K562 (cell line): ENCODE data around the gene CSRNP2. TPM values are rescaled to one million over a fixed set of nuclear protein-coding genes. Genes with fewer than 3 reads are reported as not detected.

Source experiments
- ATAC-seq: fragments of 200-7000 bp; cut with Tn5 transposase; 3 replicates; pipeline ENCODE4 v1.9.1; 2020; ENCODE audit warnings: moderate library complexity
- BruUV-seq: library from RNA; stranded (reverse); fragments of 400-500 nt; replicated peaks from 2 replicates; lab custom pipeline; 2021; lab: Mats Ljungman, UMichigan
- CTCF ChIA-PET: fragments of 300-600 bp; formaldehyde crosslinking; extraction: SDS; loops from one replicate; lab custom pipeline; 2021; ENCODE audit warnings: low intra/inter-chr PET ratio; lab: Yijun Ruan, JAX
- POLR2A ChIA-PET: fragments of 300-600, 350-650 bp; sonication (Branson Sonifier 250); formaldehyde crosslinking; extraction: SDS; loops from one replicate; lab custom pipeline; 2021; ENCODE audit warnings: antibody characterized with exemption, inconsistent platforms; lab: Yijun Ruan, JAX
- DNase-seq, 4 experiments: peaks; one replicate each; pipeline versions ENCODE4 v3.0.0 to v3.0.0-alpha.2; 2011 to 2018; ENCODE audit warnings: low spot score in 3 of 4, mixed read lengths in 3 of 4; ENCODE audit errors: extremely low read depth in 1 of 4
- FAIRE-seq: peaks from 2 replicates; lab custom pipeline; 2011; peaks lifted over from hg19 to GRCh38; lab: Jason Lieb, UNC
- H2AFZ ChIP-seq: 2 replicates; pipeline ENCODE4 v1.6.0; 2011; ENCODE audit warnings: low read depth, low read length, control low read depth, inconsistent platforms
- H3K27ac ChIP-seq: fragments of 200-600 bp; 3 replicates; pipeline ENCODE4 v1.8.0; 2011; ENCODE audit warnings: low read depth, mild to moderate bottlenecking, control low read depth, inconsistent platforms, low read length, moderate library complexity, mixed read lengths; ENCODE audit errors: extremely low read depth
- H3K27me3 ChIP-seq, 2 experiments: fragments of 300-600 bp in 1 of 2; 2 replicates in 1 of 2; 3 replicates in 1 of 2; pipeline versions ENCODE4 v1.6.0 to v1.8.0; 2011; ENCODE audit warnings: inconsistent platforms in 2 of 2, low read length in 2 of 2, mild to moderate bottlenecking in 1 of 2, mixed read lengths in 1 of 2, moderate library complexity in 1 of 2; ENCODE audit not compliant: control insufficient read depth in 2 of 2, insufficient read depth in 2 of 2
- H3K36me3 ChIP-seq: fragments of 300-600 bp; 3 replicates; pipeline ENCODE4 v1.8.0; 2011; ENCODE audit warnings: mild to moderate bottlenecking, low read length, inconsistent platforms; ENCODE audit not compliant: control insufficient read depth, insufficient read depth
- H3K4me1 ChIP-seq, 2 experiments: fragments of 200-600 bp in 1 of 2; replicated peaks in 1 of 2; 2 replicates in 1 of 2; 3 replicates in 1 of 2; pipeline versions ENCODE4 v1.5.1 to v1.8.0; 2011; ENCODE audit warnings: inconsistent platforms in 2 of 2, low read length in 2 of 2, mild to moderate bottlenecking in 1 of 2, mixed read lengths in 1 of 2, moderate library complexity in 1 of 2; ENCODE audit not compliant: control insufficient read depth in 2 of 2, insufficient read depth in 2 of 2
- H3K4me2 ChIP-seq: 2 replicates; pipeline ENCODE4 v1.6.1; 2011; ENCODE audit warnings: low read length, control low read depth, inconsistent platforms, mixed read lengths; ENCODE audit not compliant: insufficient read depth
- H3K4me3 ChIP-seq: fragments of 200-600 bp; sonication (generic), shearing (Covaris generic); 2 replicates; pipeline ENCODE4 v1.5.1; 2016; ENCODE audit warnings: control low read depth, inconsistent platforms
- H3K79me2 ChIP-seq: fragments of 200-600 bp; 3 replicates; pipeline ENCODE4 v1.8.0; 2011; ENCODE audit warnings: low read length, inconsistent platforms; ENCODE audit not compliant: control insufficient read depth, insufficient read depth
- H3K9ac ChIP-seq, 2 experiments: 2 replicates each; pipeline versions ENCODE4 v1.6.0 to v1.6.1; 2011; ENCODE audit warnings: low read depth in 2 of 2, low read length in 2 of 2, control low read depth in 1 of 2, inconsistent platforms in 1 of 2, mild to moderate bottlenecking in 1 of 2, mixed read lengths in 1 of 2; ENCODE audit not compliant: insufficient read depth in 1 of 2
- H3K9me1 ChIP-seq: one replicate; pipeline ENCODE4 v1.6.0; 2011; ENCODE audit warnings: inconsistent platforms, mild to moderate bottlenecking, low read length, moderate library complexity; ENCODE audit not compliant: control insufficient read depth, insufficient read depth
- H3K9me3 ChIP-seq: replicated peaks from 2 replicates; pipeline ENCODE4 v1.5.1; 2011; ENCODE audit warnings: low read depth, low read length, inconsistent platforms; ENCODE audit not compliant: control insufficient read depth, insufficient read depth
- H4K20me1 ChIP-seq: replicated peaks from 2 replicates; pipeline ENCODE4 v1.6.1; 2011; ENCODE audit warnings: low read length, inconsistent platforms, mixed read lengths; ENCODE audit not compliant: control insufficient read depth, insufficient read depth
- ARNT ChIP-seq, 2 experiments: fragments of 450-650 bp; IDR thresholded peaks; 2 replicates each; pipeline ENCODE4 v1.6.1; 2016; ENCODE audit warnings: mild to moderate bottlenecking in 1 of 2
- ASH1L ChIP-seq: fragments of 450-650 bp; IDR thresholded peaks from 2 replicates; pipeline ENCODE4 v1.6.1; 2018; ENCODE audit warnings: borderline replicate concordance, mild to moderate bottlenecking, low read depth; ENCODE audit not compliant: partially characterized antibody
- CC2D1A ChIP-seq: fragments of 450-650 bp; IDR thresholded peaks from 2 replicates; pipeline ENCODE4 v1.6.1; 2017; ENCODE audit warnings: mild to moderate bottlenecking
- CHD2 ChIP-seq: IDR thresholded peaks from 2 replicates; pipeline ENCODE4 v1.6.1; 2011; ENCODE audit warnings: low read depth, low read length
- CTCF ChIP-seq, 3 experiments: IDR thresholded peaks in 2 of 3; conservative IDR thresholded peaks in 1 of 3; 2 replicates each; pipeline ENCODE4 v1.5.1; 2011 to 2012; ENCODE audit warnings: low read length in 3 of 3, mild to moderate bottlenecking in 3 of 3, control low read depth in 2 of 3, improper control_type of control experiment in 1 of 3, inconsistent platforms in 1 of 3, low read depth in 1 of 3, mixed read lengths in 1 of 3, moderate library complexity in 1 of 3; ENCODE audit not compliant: insufficient read depth in 2 of 3
- GATAD2A ChIP-seq: fragments of 450-650 bp; IDR thresholded peaks from 2 replicates; pipeline ENCODE4 v1.6.1; 2017
- MBD2 ChIP-seq: sonication (generic); IDR thresholded peaks from 2 replicates; pipeline ENCODE4 v1.6.1; 2016; ENCODE audit warnings: low read depth, borderline replicate concordance
- PHF21A ChIP-seq: fragments of 450-650 bp; IDR thresholded peaks from 2 replicates; pipeline ENCODE4 v1.6.1; 2017; ENCODE audit warnings: low read depth, borderline replicate concordance
- RBM25 ChIP-seq: fragments of 200-400 bp; formaldehyde crosslinking; IDR thresholded peaks from 2 replicates; pipeline ENCODE4 v1.6.1; 2018; ENCODE audit warnings: low read length, low read depth, moderate library complexity; ENCODE audit not compliant: severe bottlenecking
- SMAD1 ChIP-seq: fragments of 150-350 bp; IDR thresholded peaks from 2 replicates; pipeline ENCODE4 v1.6.1; 2014; ENCODE audit warnings: low read length, low read depth; ENCODE audit not compliant: partially characterized antibody
- ZNF507 ChIP-seq: conservative IDR thresholded peaks from 2 replicates; pipeline ENCODE4 v1.6.1; 2017; ENCODE audit warnings: missing genetic modification characterization, missing compliant biosample characterization
- ZNF780A ChIP-seq: fragments of 250-450 bp; sonication (Bioruptor Pico); IDR thresholded peaks from 2 replicates; pipeline ENCODE4 v1.5.0; 2021; ENCODE audit warnings: mild to moderate bottlenecking
- WGBS: fragments of 100-300 bp; shearing (Covaris generic); methylation state at CpG from one replicate; pipeline ENCODE4 v1.1.6; 2016; ENCODE audit warnings: low coverage, mixed read lengths; ENCODE audit not compliant: insufficient coverage; ENCODE audit errors: missing lambda C conversion rate; 5-methylcytosine and 5-hydroxymethylcytosine counted together
- in situ Hi-C: fragments of 300-500 bp; cut with MboI; formaldehyde crosslinking; loops from 4 replicates; pipeline ENCODE4 v1.15.0; 2018; ENCODE audit warnings: inconsistent platforms, mixed read lengths
- intact Hi-C: fragments of 100-400 bp; cut with micrococcal nuclease; formaldehyde crosslinking; loops from 2 replicates; pipeline ENCODE4 v1.14.2; 2022
- polyA plus RNA-seq, 8 experiments: library from polyadenylated mRNA; depleted of rRNA in 4 of 8; stranded (reverse) in 5 of 8; unstranded in 3 of 8; fragments of >200 nt; fragmentation: Nextera tagmentation in 2 of 8; fragmentation: Illumina TruSeq in 1 of 8; extraction: Ambion mirVana in 2 of 8; extraction: Trizol in 1 of 8; gene quantifications; 2 replicates each; pipeline versions ENCODE4 v1.2.1 to v1.2.3, GENCODE V29; 2011 to 2014; ENCODE audit warnings: inconsistent platforms in 1 of 8, missing spikeins in 1 of 8
- total RNA-seq, 7 experiments: library from RNA; depleted of rRNA in 6 of 7; stranded (reverse); fragments of >200 nt in 6 of 7; fragmentation: Illumina TruSeq in 2 of 7; extraction: Trizol in 2 of 7; gene quantifications; 2 replicates each; pipeline versions ENCODE4 v1.2.1 to v1.2.3, GENCODE V29; 2011 to 2021; ENCODE audit warnings: low replicate concordance in 1 of 7
- TF ChIP-seq, protein P1 (sequence below): fragments of 250-450 bp; sonication (Bioruptor Pico); IDR thresholded peaks from 2 replicates; pipeline ENCODE4 v1.5.1; 2021; ENCODE audit warnings: mild to moderate bottlenecking

Gene CSRNP2
- total and polyA plus RNA-seq, 9 of the 15 experiments (the other 6 are each of a cell fraction or from before 2014, with no cell fraction given) = 1.6 to 13.9 (median 5.9) TPM

DNA sequence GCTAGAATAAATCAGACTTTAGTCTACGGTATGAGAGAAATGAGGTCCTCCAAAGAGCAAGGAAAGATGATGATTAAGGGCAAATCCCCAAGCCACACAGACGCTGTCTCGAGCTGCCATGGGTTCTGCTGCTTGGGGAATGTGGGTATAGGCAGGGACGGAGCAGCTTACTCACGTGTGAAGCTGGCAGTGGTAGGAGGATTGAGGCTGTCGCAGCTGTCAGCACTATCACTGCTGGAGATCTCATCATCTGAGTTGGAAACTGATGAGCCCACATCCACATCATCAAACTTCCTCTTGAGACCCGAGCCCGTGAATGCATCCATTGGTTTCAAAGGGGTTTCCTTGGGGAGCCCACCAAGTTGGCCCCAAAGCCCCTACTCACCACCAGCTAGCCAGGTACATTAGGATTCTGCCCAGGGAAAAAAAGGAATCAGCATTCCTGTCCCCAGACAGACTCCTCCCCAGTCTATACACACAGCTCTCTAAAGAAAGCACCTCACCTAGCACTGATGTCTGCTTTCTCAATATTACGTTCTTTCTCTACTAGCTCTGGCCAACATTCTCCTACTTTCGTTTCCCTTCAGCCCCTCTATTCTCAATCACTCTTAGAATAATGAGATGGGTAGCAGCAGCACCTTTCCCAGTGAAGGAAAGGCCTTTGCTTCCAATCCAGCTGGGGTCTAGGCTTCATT is 7.0 kb downstream of the CSRNP2 start:
- DNase-seq = no peak
- BruUV-seq = no TSS peak
- 0 out of 2 replicates have a peak, but pooled peaks cover 8% of the 10 kb centered on the region for H4K20me1 ChIP-seq
- no peak overlapping the region for H3K4me3 ChIP-seq
- TF ChIP-seq ZNF507 (no peak), ASH1L (no peak), CTCF (IDR thresholded peaks at IDR 0.05 in 2 of 3, conservative IDR thresholded peaks at IDR 0.05 in 1 of 3; ENCODE audit: insufficient read depth in 2 of 3, low read depth in 1 of 3, low read length in 3 of 3) (no peak), PHF21A (no peak), SMAD1 (no peak), CC2D1A (no peak), GATAD2A (no peak), ARNT (IDR thresholded peaks at IDR 0.05) (no peak), CHD2 (no peak), RBM25 (no peak), ZNF780A (CRISPR knock-in tag) (no peak), MBD2 (no peak)
- TF ChIP-seq, protein P1, sequence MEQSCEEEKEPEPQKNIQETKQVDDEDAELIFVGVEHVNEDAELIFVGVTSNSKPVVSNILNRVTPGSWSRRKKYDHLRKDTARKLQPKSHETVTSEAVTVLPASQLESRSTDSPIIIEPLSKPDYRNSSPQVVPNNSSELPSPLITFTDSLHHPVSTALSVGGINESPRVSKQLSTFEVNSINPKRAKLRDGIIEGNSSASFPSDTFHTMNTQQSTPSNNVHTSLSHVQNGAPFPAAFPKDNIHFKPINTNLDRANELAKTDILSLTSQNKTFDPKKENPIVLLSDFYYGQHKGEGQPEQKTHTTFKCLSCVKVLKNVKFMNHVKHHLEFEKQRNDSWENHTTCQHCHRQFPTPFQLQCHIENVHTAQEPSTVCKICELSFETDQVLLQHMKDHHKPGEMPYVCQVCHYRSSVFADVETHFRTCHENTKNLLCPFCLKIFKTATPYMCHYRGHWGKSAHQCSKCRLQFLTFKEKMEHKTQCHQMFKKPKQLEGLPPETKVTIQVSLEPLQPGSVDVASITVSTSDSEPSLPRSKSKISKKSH = no peak
- no peaks in the 10 kb centered on the region for H3K9me1 ChIP-seq
- intact Hi-C loops (no loop called here), in situ Hi-C loops (no loop called here)
- H3K4me2 ChIP-seq = no peak overlapping the region
- peak overlapping the region in 1 of 2 experiments; percentile 61; a peak in 1 of 4 replicates for H3K9ac ChIP-seq
- no peak for ATAC-seq
- H3K9me3 ChIP-seq = no peaks in the 10 kb centered on the region
- H3K27ac ChIP-seq = no peak overlapping the region
- H3K36me3 ChIP-seq = peaks cover 18% of the 10 kb centered on the region; the same call in 1 of the 3 replicates
- no peaks in the 10 kb centered on the region for H3K27me3 ChIP-seq
- no peak overlapping the region for H2AFZ ChIP-seq
- ChIA-PET POLR2A (interaction anchor here (0.7 to 1.5 kb wide), 3 partner anchors 12 to 134 kb away, joined by 3 to 6 read pairs (median 3); no protein-coding TSS in a partner anchor), CTCF (no interaction called here)
- H3K79me2 ChIP-seq = peaks cover 6% of the 10 kb centered on the region; the same call in 1 of the 3 replicates
- H3K4me1 ChIP-seq = peaks cover 1 to 5% of the 10 kb centered on the region in 2 experiments; a peak in 1 of 5 replicates
- WGBS = 60% methylated on average over 10 of the region's 10 CpGs
- peak; percentile 29 for FAIRE-seq
